Mesenchymal stem cell (in vitro differentiated cells and primary cell): ENCODE data around the gene PAX7.

Source experiments
- DNase-seq: peaks from one replicate; pipeline ENCODE4 v3.0.0-alpha.2; 2013
- H2AFZ ChIP-seq: one replicate; pipeline ENCODE4 v1.6.1; 2013; ENCODE audit warnings: low read depth, mild to moderate bottlenecking, control low read depth, inconsistent platforms, low read length, moderate library complexity
- H2AK5ac ChIP-seq: 2 replicates; pipeline ENCODE4 v1.6.1; 2013; ENCODE audit warnings: low read length, moderate library complexity, mild to moderate bottlenecking, inconsistent platforms; ENCODE audit not compliant: severe bottlenecking
- H2BK120ac ChIP-seq: one replicate; pipeline ENCODE4 v1.6.1; 2013; ENCODE audit warnings: low read depth, mild to moderate bottlenecking, inconsistent platforms, low read length, moderate library complexity
- H2BK12ac ChIP-seq, 2 experiments: one replicate each; pipeline ENCODE4 v1.6.1; 2013; ENCODE audit warnings: inconsistent platforms in 2 of 2, low read length in 2 of 2, mild to moderate bottlenecking in 2 of 2, moderate library complexity in 2 of 2, control low read depth in 1 of 2
- H2BK15ac ChIP-seq: one replicate; pipeline ENCODE4 v1.6.1; 2013; ENCODE audit warnings: mild to moderate bottlenecking, low read depth, inconsistent platforms; ENCODE audit not compliant: poor library complexity, severe bottlenecking
- H2BK5ac ChIP-seq: 2 replicates; pipeline ENCODE4 v1.6.1; 2013; ENCODE audit warnings: low read depth, mild to moderate bottlenecking, low read length, control low read depth, inconsistent platforms; ENCODE audit not compliant: poor library complexity, severe bottlenecking
- H3K14ac ChIP-seq, 2 experiments: one replicate each; pipeline ENCODE4 v1.6.1; 2013; ENCODE audit warnings: inconsistent platforms in 2 of 2, low read length in 2 of 2, control low read depth in 1 of 2, mild to moderate bottlenecking in 1 of 2, moderate library complexity in 1 of 2
- H3K18ac ChIP-seq, 2 experiments: one replicate each; pipeline ENCODE4 v1.6.1; 2013; ENCODE audit warnings: inconsistent platforms in 2 of 2, low read length in 2 of 2, control low read depth in 1 of 2, low read depth in 1 of 2, mild to moderate bottlenecking in 1 of 2
- H3K23ac ChIP-seq, 2 experiments: one replicate each; pipeline ENCODE4 v1.6.1; 2013; ENCODE audit warnings: inconsistent platforms in 2 of 2, low read length in 2 of 2, mild to moderate bottlenecking in 2 of 2, moderate library complexity in 2 of 2, control low read depth in 1 of 2
- H3K27ac ChIP-seq: 2 replicates; pipeline ENCODE4 v1.5.1; 2013; ENCODE audit warnings: mild to moderate bottlenecking, moderate library complexity, low read length, control low read depth, inconsistent platforms; ENCODE audit not compliant: poor library complexity, severe bottlenecking
- H3K27me3 ChIP-seq, 2 experiments: 2 replicates each; pipeline versions ENCODE4 v1.6.1 to v1.7.0; 2013; ENCODE audit warnings: low read length in 2 of 2, mild to moderate bottlenecking in 2 of 2, moderate library complexity in 2 of 2, control low read depth in 1 of 2, inconsistent platforms in 1 of 2; ENCODE audit not compliant: control insufficient read depth in 1 of 2, insufficient read depth in 1 of 2
- H3K36me3 ChIP-seq, 2 experiments: 2 replicates each; pipeline versions ENCODE4 v1.6.1 to v1.7.0; 2013; ENCODE audit warnings: low read length in 2 of 2, control low read depth in 1 of 2, inconsistent platforms in 1 of 2, low read depth in 1 of 2, mild to moderate bottlenecking in 1 of 2; ENCODE audit not compliant: insufficient read depth in 2 of 2, control insufficient read depth in 1 of 2
- H3K4ac ChIP-seq, 2 experiments: one replicate each; pipeline ENCODE4 v1.6.1; 2013; ENCODE audit warnings: inconsistent platforms in 2 of 2, low read length in 2 of 2, mild to moderate bottlenecking in 2 of 2, moderate library complexity in 2 of 2, control low read depth in 1 of 2, low read depth in 1 of 2
- H3K4me1 ChIP-seq: 2 replicates; pipeline ENCODE4 v1.6.1; 2013; ENCODE audit warnings: low read depth, low read length, control low read depth; ENCODE audit not compliant: control insufficient read depth, insufficient read depth
- H3K4me2 ChIP-seq: 2 replicates; pipeline ENCODE4 v1.6.1; 2013; ENCODE audit warnings: low read length, mild to moderate bottlenecking, inconsistent platforms; ENCODE audit not compliant: poor library complexity, severe bottlenecking
- H3K4me3 ChIP-seq, 2 experiments: 2 replicates each; pipeline versions ENCODE4 v1.5.1 to v1.7.0; 2013; ENCODE audit warnings: low read length in 2 of 2, mild to moderate bottlenecking in 2 of 2, control low read depth in 1 of 2, low read depth in 1 of 2; ENCODE audit not compliant: insufficient read depth in 1 of 2
- H3K79me1 ChIP-seq: replicated peaks from 2 replicates; pipeline ENCODE4 v1.6.1; 2013; ENCODE audit warnings: mild to moderate bottlenecking, control low read depth, low read length, inconsistent platforms; ENCODE audit not compliant: poor library complexity, severe bottlenecking
- H3K9ac ChIP-seq: 2 replicates; pipeline ENCODE4 v1.7.0; 2013; ENCODE audit warnings: mild to moderate bottlenecking, low read length, moderate library complexity
- H3K9me3 ChIP-seq: 2 replicates; pipeline ENCODE4 v1.7.0; 2013; ENCODE audit warnings: mild to moderate bottlenecking, low read length; ENCODE audit not compliant: control insufficient read depth
- H4K8ac ChIP-seq: one replicate; pipeline ENCODE4 v1.6.1; 2013; ENCODE audit warnings: inconsistent platforms, mild to moderate bottlenecking, low read length, moderate library complexity
- H4K91ac ChIP-seq: one replicate; pipeline ENCODE4 v1.6.1; 2013; ENCODE audit warnings: mild to moderate bottlenecking, low read length, inconsistent platforms
- WGBS: methylation state at CpG from one replicate; pipeline ENCODE4 v1.1.7; 2013; ENCODE audit warnings: mixed read lengths; 5-methylcytosine and 5-hydroxymethylcytosine counted together

The PAX7 gene

DNA sequence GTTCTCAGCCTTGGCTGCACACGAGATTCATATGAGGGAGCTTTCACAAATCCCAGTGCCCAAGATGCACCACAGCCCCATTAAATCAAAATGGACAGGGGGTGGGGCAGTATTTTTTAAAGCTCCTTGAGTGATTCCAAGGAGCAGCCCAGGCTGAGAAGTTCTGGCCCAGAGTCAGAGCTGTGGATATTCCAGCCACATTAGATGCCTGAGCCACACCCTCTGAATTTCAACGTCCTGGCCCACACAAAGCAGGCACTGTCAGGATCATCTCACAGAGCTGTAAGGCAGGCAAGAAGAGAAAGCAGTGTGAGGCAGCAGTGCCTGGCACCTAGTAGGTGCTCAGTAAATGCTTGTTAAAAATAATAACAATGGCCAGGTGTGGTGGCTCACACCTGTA is 37.4 kb downstream of the PAX7 start:
- no peak overlapping the region for H3K14ac ChIP-seq
- WGBS, result 58% methylated on average over 2 of the region's 2 CpGs
- DNase-seq, result no peak

DNA sequence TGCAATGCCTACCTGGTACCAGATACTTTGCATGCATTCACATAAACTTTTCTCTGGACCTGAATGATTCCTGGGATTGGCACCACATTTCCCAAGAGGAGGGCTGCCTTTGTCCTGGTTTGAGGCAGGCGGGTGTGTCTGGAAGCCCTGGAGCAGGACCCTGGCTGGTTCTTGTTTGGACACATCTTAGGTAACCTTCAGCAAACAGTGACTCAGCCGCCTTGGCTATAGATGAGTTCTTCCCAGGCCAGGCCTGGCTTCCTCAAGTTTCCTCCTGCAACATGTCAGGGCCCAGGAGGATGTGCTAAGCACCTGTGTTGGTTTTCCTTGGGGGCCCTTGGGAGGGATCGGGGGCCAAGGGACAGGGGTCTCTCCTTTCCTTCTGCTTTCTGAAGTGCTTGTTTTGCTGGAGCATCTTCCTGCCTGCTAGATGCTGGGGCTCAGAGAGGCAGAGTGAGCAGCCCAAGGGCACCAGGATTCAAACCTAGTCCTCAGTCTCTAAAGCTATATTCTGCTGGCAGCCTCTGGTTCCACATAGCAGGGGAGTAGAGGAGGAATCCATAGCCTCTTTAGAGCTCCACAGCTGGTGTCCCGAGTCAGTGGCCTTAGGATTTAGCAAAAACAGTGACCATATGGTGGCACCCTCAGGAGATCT is 38.2 kb downstream of the PAX7 start:
- Histone ChIP-seq H3K36me3 (no peaks in the 10 kb centered on the region), H2BK5ac (no peak overlapping the region), H2AK5ac (no peak overlapping the region), H2BK120ac (no peak overlapping the region), H2BK12ac (no peak overlapping the region), H3K9ac (no peak overlapping the region), H3K18ac (no peak overlapping the region), H3K4ac (no peak overlapping the region), H2AFZ (no peak overlapping the region), H3K23ac (no peak overlapping the region), H4K8ac (no peak overlapping the region), H2BK15ac (no peak overlapping the region), H3K27ac (no peak overlapping the region), H3K9me3 (no peaks in the 10 kb centered on the region), H3K4me1 (no peaks in the 10 kb centered on the region), H3K79me1 (no peaks in the 10 kb centered on the region), H3K4me2 (no peak overlapping the region), H4K91ac (no peak overlapping the region), H3K27me3 (peaks cover 31 to 38% of the 10 kb centered on the region in 2 experiments), H3K14ac (no peak overlapping the region), H3K4me3 (no peak overlapping the region)
- 56% methylated on average over 4 of the region's 4 CpGs for WGBS
- no peak for DNase-seq

More for the DNA sequence above, 37.4 kb downstream of the PAX7 start:
- Histone ChIP-seq H3K9me3 (no peaks in the 10 kb centered on the region), H3K23ac (no peak overlapping the region), H3K27ac (no peak overlapping the region), H3K4me1 (no peaks in the 10 kb centered on the region), H3K4me3 (no peak overlapping the region), H2AFZ (no peak overlapping the region), H3K9ac (no peak overlapping the region), H3K36me3 (no peaks in the 10 kb centered on the region), H4K8ac (no peak overlapping the region), H2BK5ac (no peak overlapping the region), H2BK15ac (no peak overlapping the region), H3K4ac (no peak overlapping the region), H3K18ac (no peak overlapping the region), H2AK5ac (no peak overlapping the region), H3K79me1 (no peaks in the 10 kb centered on the region), H4K91ac (no peak overlapping the region), H3K27me3 (peaks cover 26 to 36% of the 10 kb centered on the region in 2 experiments), H2BK120ac (no peak overlapping the region), H2BK12ac (no peak overlapping the region), H3K4me2 (no peak overlapping the region)

- H3K9me3 ChIP-seq, result no peaks in the 10 kb centered on the region
- whole genome bisulfite sequencing, result 82% methylated on average over 13 of the region's 13 CpGs
- no peak overlapping the region for H4K8ac ChIP-seq
- no peak overlapping the region for H2BK5ac ChIP-seq
- H3K4me3 ChIP-seq, result no peak overlapping the region
- H2BK12ac ChIP-seq, result no peak overlapping the region
- no peak overlapping the region for H4K91ac ChIP-seq
- no peaks in the 10 kb centered on the region for H3K36me3 ChIP-seq
- H3K4me2 ChIP-seq, result no peak overlapping the region
- no peak overlapping the region for H2BK120ac ChIP-seq
- H2AK5ac ChIP-seq, result no peak overlapping the region
- no peaks in the 10 kb centered on the region for H3K79me1 ChIP-seq
- no peak overlapping the region for H3K4ac ChIP-seq
- H3K27me3 ChIP-seq, result peaks cover 33 to 35% of the 10 kb centered on the region in 2 experiments
- H2BK15ac ChIP-seq, result no peak overlapping the region
- H3K9ac ChIP-seq, result no peak overlapping the region
- H3K27ac ChIP-seq, result no peak overlapping the region
- H3K4me1 ChIP-seq, result no peaks in the 10 kb centered on the region
- no peak overlapping the region for H3K23ac ChIP-seq
- no peak for DNase-seq
- no peak overlapping the region for H3K14ac ChIP-seq
- no peak overlapping the region for H3K18ac ChIP-seq
- no peak overlapping the region for H2AFZ ChIP-seq
Measured at GRCh38 chr1:18670121-18670867, 39.6 kb downstream of the PAX7 start.

GRCh38 chr1:18670868-18671225 is 40.2 kb downstream of the PAX7 start:
- H4K91ac ChIP-seq, result no peak overlapping the region
- H3K9ac ChIP-seq, result no peak overlapping the region
- no peak overlapping the region for H3K27ac ChIP-seq
- H3K18ac ChIP-seq, result no peak overlapping the region
- no peaks in the 10 kb centered on the region for H3K9me3 ChIP-seq
- no peak overlapping the region for H2AK5ac ChIP-seq
- H2BK15ac ChIP-seq, result no peak overlapping the region
- no peak overlapping the region for H3K23ac ChIP-seq
- H2BK12ac ChIP-seq, result no peak overlapping the region
- H3K4me2 ChIP-seq, result no peak overlapping the region
- H4K8ac ChIP-seq, result no peak overlapping the region
- H2BK5ac ChIP-seq, result no peak overlapping the region
- H3K4me1 ChIP-seq, result no peaks in the 10 kb centered on the region
- peaks cover 39 to 40% of the 10 kb centered on the region in 2 experiments for H3K27me3 ChIP-seq
- no peak overlapping the region for H3K4me3 ChIP-seq
- no peak overlapping the region for H3K14ac ChIP-seq
- H2AFZ ChIP-seq, result no peak overlapping the region
- H2BK120ac ChIP-seq, result no peak overlapping the region
- DNase-seq, result no peak
- 77% methylated on average over 3 of the region's 5 CpGs for WGBS
- no peaks in the 10 kb centered on the region for H3K36me3 ChIP-seq
- no peaks in the 10 kb centered on the region for H3K79me1 ChIP-seq
- H3K4ac ChIP-seq, result no peak overlapping the region
